CD4-positive, alpha-beta T cell treated with Interleukin-2 at 100 ng/mL for 4 hours (primary cell): ENCODE data around the gene DNAJC18.
"Not testable (repeated sequence)": the region's sequence is repeated elsewhere in the genome, so short reads cannot be mapped to it uniquely, and the experiment has no call there.

Source experiments
- DNase-seq: peaks from one replicate; pipeline ENCODE4 v3.0.0-alpha.2; 2020; ENCODE audit warnings: low spot score

Gene DNAJC18

GRCh38 chr5:139461176-139461575 lies 21.9 kb upstream of the DNAJC18 start:
- no peak for DNase-seq

GRCh38 chr5:139460455-139460854 lies 21.1 kb upstream of the DNAJC18 start:
- no peak for DNase-seq

DNA sequence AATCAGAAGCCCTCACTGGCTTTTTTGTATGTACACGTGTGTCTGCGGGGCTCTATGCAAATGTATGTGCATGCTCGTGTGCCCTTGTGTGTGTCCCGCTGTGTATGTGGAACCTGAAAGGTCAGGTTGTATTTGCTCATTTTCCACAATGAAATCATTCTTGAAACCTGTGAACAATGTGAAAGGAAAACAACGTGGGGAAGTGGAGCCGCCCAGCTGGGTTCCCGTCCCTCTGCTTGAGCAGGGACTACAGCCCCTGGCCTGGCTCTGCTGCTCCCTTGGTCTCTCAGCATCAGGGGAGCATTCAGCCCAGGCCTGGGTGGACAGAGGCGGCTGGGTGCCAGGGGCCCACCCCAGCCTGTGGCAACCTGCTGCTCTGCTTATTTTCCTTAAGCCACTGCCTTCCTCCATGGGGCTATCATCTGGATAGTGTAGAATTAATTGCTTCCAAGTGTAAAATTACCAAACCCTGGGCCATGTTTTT lies 20.2 kb upstream of the DNAJC18 start:
- no peak for DNase-seq

- DNase-seq, result peak; percentile 89
Measured at GRCh38 chr5:139458580-139459407, 19.5 kb upstream of the DNAJC18 start.

GRCh38 chr5:139457653-139458306 lies 18.5 kb upstream of the DNAJC18 start:
- no peak for DNase-seq

GRCh38 chr5:139457241-139457640 lies 17.9 kb upstream of the DNAJC18 start:
- no peak for DNase-seq

- no peak for DNase-seq
Measured at GRCh38 chr5:139456776-139457175, 17.5 kb upstream of the DNAJC18 start.

DNA sequence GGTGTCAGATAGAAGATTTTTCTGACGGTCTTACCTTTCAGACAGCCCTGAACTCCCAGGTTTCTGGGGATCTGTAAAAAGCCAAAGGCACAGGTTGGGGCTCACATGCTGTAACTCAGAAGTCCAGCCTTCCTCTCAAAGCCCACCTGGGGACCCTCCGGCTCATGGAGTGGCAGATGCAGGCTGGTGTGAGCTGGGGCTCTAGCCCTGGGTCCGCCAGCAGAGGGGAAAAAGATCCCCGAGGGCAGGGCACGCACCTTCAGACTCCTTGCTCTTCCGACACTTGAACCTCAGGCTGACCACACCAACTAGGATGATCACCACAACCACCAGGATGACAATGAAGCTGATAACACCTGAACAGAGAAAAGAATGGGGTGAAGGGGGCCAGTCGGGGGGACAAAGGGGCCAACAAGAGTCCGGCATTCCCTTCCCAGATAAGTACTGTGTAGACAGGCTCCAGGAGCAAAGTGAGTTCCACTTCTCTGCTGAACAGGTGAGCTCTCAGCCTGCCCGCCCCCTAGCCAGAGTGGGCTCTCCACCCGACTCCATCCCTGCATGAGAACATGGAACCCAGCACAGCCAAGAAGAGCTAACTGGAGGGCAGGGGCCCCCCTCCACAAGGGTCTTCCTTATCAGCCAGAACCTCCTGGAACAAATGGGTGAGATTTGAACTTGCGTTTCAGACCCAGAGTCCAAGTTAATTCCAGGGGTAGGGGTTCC lies 15.4 kb upstream of the DNAJC18 start:
- DNase-seq, result no peak

DNA sequence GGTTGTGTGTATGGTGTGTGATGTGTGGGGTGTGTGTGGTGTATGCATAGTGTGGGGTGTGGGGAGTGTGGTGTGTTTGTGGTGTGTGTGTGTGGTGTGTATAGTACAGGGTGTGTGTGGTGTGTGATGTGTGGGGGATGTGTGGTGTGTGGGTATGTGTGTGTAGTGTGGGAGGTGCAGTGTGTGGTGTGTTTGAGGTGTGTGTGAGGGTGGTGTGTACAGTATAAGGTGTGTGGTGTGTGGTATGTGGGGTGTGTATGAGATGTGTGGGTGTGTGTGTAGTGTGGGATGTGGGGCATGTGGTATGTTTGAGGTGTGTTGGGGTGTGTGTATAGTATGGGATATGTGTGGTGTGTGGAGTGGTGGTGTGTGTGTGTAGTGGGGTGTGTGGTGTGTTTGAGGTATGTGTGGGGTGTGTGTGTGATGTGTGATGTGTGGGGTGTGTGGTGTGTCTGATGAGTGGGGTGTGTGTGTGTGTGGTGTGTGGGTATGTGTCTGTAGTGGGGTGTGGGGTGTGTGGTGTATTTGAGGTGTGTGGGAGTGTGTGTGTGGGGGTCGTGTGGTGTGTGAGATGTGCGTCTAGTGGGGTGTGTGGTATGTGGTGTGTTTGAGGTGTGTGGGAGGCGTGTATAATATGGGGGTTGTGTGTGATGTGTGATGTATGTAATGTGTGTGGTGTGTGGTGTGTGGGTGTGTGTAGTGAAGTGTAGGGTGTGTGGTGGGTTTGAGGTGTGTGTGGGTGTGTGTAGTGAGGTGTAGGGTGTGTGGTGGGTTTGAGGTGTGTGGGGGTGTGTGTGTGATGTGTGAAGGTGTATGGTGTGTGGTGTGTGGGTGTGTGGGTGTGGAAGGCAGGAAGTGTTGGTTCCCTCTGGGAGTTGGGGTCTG lies 14.6 kb upstream of the DNAJC18 start:
- DNase-seq, result peak; percentile 52

GRCh38 chr5:139451878-139452660 lies 12.7 kb upstream of the DNAJC18 start:
- no peak for DNase-seq

- no peak for DNase-seq
Measured at GRCh38 chr5:139451176-139451575, 11.9 kb upstream of the DNAJC18 start.

DNA sequence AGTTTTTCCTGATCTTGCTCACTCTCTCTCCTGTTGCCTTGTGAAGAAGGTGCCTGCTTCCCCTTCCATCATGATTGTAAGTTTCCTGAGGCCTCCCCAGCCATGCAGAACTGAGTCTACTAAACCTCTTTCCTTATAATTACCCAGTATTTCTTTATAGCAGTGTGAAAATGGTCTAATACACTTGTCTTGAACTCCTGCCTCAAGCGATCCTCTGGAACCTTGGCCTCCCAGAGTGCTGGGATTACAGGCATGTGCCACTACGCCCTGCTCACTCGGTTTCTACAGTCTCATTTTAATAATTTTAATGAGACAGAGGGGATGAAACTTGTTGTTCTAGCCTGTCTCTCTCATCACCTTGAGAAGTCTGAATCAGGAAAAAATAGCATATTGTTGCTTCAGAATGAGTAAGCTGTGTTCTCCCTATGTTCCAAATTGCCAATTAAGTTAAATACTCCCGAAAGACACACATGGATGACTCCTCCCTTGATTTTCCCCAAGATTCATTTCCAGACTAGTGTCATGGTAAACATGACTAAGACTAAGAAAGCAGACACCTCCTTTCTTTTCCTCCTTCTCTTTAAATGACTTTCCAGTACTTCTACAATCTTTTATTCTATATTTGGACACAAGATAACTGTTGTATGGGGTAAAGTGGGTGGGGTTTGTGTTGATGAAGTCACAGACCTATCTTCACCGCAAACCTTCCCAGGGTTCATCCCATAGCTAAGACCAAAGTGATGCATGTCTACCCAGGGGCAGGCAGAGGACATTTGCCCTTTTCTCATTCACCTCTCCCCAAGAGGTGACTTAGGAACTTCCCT lies 7.8 kb upstream of the DNAJC18 start:
- no peak for DNase-seq

GRCh38 chr5:139445325-139446170 lies 6.2 kb upstream of the DNAJC18 start:
- DNase-seq, result no peak

DNA sequence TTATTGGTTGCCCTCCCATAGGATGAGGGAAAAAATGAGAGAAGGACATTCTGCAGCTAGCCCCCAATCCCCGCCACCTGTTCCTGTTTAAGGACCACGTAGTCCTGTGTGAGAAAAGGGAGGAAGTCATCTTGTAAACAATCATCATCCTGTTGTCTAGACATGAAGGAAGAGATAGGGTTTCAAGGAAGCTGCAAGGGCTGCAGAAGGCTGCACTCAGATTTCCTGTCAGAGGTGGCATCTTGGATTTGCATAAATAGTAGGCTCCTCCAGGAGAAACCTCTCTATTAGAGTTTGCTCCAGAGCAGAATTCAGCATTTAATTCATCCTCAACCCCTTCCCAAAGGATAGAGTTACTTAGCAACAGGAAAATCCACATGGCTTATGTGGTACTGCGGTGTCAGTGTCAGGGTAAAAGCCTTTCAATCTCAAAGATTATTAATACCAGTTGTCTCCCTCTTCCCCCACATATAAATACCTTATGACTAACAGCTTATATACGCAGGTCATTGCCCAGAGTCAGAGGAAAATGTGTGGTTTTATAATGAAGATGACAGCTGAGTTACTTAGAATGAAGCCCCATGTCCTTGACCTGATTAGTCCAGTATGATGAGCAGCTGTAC lies 4.6 kb upstream of the DNAJC18 start:
- peak; percentile 46 for DNase-seq

- not testable (repeated sequence) for DNase-seq
Measured at GRCh38 chr5:139440416-139440815, 1.1 kb upstream of the DNAJC18 start.

GRCh38 chr5:139438707-139439012 lies 665 bp downstream of the DNAJC18 start:
- no peak for DNase-seq

DNA sequence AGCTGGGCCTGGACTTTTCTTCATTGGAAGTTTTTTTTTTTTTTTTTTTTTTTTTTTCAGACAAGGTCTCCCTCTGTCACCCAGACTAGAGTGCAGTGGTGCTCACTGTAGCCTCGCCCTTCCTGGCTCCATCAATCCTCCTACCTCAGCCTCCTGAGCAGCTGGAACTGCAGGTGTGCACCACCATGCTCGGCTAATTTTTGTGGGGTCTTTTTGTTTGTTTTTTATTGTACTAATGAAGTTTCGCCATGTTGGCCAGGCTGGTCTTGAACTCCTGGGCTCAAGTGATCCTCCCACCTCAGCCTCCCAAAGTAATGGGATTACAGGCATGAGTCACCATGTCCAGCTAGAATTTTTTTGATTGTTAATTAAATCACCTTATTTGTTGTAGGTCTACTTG lies 3.6 kb downstream of the DNAJC18 start:
- DNase-seq, result no peak

- no peak for DNase-seq
Measured at GRCh38 chr5:139431706-139432105, 7.6 kb downstream of the DNAJC18 start.

DNA sequence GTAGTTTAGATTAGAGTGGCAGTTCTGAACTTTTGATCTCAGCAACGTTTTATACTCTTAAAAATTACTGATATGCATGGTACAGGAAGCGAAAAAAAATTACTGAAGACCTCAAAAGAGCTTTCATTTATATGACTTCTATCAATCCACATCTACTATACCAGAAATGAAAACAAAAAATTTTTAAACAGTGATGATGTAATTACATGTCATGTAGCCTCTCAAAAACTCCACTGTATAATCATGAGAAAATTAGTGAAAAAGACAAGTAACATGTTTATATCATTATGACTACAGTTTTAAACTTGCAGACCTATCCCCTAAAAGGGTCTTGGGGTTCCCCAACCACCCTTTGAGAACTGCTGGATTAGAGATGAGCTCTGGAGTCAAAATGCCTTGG lies 9.3 kb downstream of the DNAJC18 start:
- DNase-seq, result no peak
